ENCODE results near the gene NFKBIA.

Gene NFKBIA

DNA sequence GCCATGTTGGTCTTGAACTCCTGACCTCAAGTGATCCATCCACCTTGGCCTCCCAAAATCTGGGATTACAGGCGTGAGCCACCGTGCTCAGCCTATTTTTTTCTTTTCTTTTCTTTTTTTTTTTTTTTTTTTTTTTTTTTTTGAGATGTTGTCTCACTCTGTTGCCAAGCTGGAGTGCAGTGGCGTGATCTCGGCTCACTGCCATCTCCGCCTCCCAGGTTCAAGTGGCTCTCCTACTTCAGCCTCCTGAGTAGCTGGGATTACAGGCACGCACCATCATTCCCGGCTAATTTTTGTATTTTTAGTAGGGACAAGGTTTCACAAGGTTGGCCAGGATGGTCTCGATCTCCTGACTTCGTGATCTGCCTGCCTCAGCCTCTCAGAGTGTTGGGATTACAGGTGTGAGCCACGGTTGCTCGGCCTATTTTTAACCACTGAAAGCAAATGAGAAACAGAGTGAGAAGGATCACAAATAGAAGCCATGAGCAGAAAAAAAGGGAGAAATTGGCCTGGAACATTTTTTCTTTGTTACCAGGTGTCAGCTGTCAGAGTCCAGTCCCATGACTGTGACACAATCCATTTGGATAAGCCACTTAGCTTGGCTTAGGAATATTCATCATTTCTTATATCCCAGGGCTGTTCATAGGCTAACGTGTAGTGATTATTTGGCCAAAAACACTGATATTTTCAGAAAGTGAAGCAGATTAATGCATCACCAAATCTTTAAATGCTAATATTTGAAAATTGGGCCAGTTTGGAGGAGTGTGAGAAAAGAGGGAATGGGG, 7.9 kb upstream of the NFKBIA start:
- DNase-seq = no peak
- intact Hi-C loops (cut with DNase I) = loop anchor here (5.0 kb wide), 1 partner anchor 430 kb away; the partner anchor contains the start of gene SRP54

- DNase-seq = no peak
- intact Hi-C loops (cut with DNase I) = loop anchor here (5.0 kb wide), 1 partner anchor 429 kb away; the partner anchor contains the start of gene SRP54
Observed at GRCh38 chr14:35410858-35411257, 6.3 kb upstream of the NFKBIA start.

GRCh38 chr14:35409595-35409994, 5.0 kb upstream of the NFKBIA start:
- no peak for DNase-seq
- intact Hi-C loops (cut with DNase I) = loop anchor here (5.0 to 10.0 kb wide), 5 partner anchors 185 to 415 kb away; partner anchors contain the start of genes BRMS1L, FAM177A1, PPP2R3C and PRORP

DNA sequence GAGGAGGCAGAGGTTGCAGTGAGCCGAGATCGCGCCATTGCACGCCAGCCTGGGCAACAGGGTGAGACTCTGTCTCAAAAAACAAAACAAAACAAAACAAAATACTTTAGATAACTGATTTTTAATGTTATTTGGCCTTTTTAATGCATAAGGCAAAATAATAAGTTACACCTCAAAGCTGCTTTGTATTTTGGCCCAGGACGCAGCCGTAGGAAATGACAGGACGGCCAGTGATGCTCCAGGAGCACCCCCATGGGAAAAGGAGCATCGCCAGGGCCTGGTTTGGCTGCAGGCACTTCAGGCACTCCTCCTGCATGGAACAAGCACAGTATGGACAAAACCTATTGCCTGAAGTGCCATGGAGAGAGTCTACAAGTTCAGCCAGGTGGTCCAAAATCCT, 3.5 kb upstream of the NFKBIA start:
- DNase-seq = peak in 1 of 42 donors; percentile 25
- intact Hi-C loops (cut with DNase I) = loop anchor here (5.0 to 10.0 kb wide), 5 partner anchors 183 to 417 kb away; partner anchors contain the start of genes BRMS1L, FAM177A1, PPP2R3C and PRORP

- intact Hi-C loops (cut with DNase I) = loop anchor here (5.0 to 10.0 kb wide), 5 partner anchors 182 to 418 kb away; partner anchors contain the start of genes BRMS1L, FAM177A1, PPP2R3C and PRORP
- no peak for DNase-seq
Observed at GRCh38 chr14:35407306-35407630, 2.7 kb upstream of the NFKBIA start.

GRCh38 chr14:35406506-35407305, 2.2 kb upstream of the NFKBIA start:
- intact Hi-C loops (cut with DNase I) = loop anchor here (5.0 to 10.0 kb wide), 5 partner anchors 182 to 418 kb away; partner anchors contain the start of genes BRMS1L, FAM177A1, PPP2R3C and PRORP
- DNase-seq = peak in 13 of 42 donors; percentile 38 to 75 (median 46)

- DNase-seq = no peak
- intact Hi-C loops (cut with DNase I) = loop anchor here (5.0 to 10.0 kb wide), 5 partner anchors 181 to 419 kb away; partner anchors contain the start of genes BRMS1L, FAM177A1, PPP2R3C and PRORP
Observed at GRCh38 chr14:35406090-35406489, 1.5 kb upstream of the NFKBIA start.

- DNase-seq = peak in 28 of 42 donors; percentile 18 to 75 (median 39)
- intact Hi-C loops (cut with DNase I) = loop anchor here (2.0 to 10.0 kb wide), 6 partner anchors 113 to 419 kb away; partner anchors contain the start of genes BRMS1L, FAM177A1, PPP2R3C and PRORP
Observed at GRCh38 chr14:35405304-35405996, 901 bp upstream of the NFKBIA start.

GRCh38 chr14:35403603-35404448, 723 bp downstream of the NFKBIA start:
- intact Hi-C loops (cut with DNase I) = loop anchor here (2.0 to 10.0 kb wide), 4 partner anchors 63 to 421 kb away; partner anchors contain the start of genes BRMS1L and PSMA6
- DNase-seq = peak; percentile 79 to 97 (median 93)

DNA sequence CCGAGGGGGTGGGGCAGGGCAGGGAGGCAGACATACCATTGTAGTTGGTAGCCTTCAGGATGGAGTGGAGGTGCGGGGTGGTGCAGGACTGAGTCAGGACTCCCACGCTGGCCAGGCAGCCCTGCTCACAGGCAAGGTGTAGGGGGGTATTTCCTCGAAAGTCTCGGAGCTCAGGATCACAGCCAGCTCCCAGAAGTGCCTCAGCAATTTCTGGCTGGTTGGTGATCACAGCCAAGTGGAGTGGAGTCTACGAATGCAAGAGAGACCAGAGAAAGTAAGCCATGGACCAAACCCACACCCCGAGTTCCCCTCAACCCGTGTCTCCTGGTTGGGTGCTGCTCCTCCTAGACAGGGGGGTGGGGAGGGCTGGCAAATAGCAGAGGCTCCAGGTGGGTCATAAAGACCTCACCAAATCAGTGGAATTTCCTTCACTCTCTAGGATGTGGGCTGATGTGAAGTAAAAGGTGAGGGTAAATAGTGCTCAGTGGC, 1.4 kb downstream of the NFKBIA start:
- peak in 9 of 42 donors; percentile 13 to 57 (median 23) for DNase-seq

GRCh38 chr14:35402323-35403113, 2.0 kb downstream of the NFKBIA start:
- DNase-seq = no peak
- intact Hi-C loops (cut with DNase I) = loop anchor here (2.0 to 10.0 kb wide), 3 partner anchors 62 to 422 kb away; partner anchors contain the start of gene BRMS1L

More for the DNA sequence above, 1.4 kb downstream of the NFKBIA start:
- intact Hi-C loops (cut with DNase I) = loop anchor here (2.0 to 10.0 kb wide), 3 partner anchors 62 to 422 kb away; partner anchors contain the start of gene BRMS1L

- intact Hi-C loops (cut with DNase I) = loop anchor here (2.0 to 10.0 kb wide), 3 partner anchors 61 to 423 kb away; partner anchors contain the start of gene BRMS1L
- DNase-seq = no peak
Observed at GRCh38 chr14:35401422-35402265, 2.9 kb downstream of the NFKBIA start.

DNA sequence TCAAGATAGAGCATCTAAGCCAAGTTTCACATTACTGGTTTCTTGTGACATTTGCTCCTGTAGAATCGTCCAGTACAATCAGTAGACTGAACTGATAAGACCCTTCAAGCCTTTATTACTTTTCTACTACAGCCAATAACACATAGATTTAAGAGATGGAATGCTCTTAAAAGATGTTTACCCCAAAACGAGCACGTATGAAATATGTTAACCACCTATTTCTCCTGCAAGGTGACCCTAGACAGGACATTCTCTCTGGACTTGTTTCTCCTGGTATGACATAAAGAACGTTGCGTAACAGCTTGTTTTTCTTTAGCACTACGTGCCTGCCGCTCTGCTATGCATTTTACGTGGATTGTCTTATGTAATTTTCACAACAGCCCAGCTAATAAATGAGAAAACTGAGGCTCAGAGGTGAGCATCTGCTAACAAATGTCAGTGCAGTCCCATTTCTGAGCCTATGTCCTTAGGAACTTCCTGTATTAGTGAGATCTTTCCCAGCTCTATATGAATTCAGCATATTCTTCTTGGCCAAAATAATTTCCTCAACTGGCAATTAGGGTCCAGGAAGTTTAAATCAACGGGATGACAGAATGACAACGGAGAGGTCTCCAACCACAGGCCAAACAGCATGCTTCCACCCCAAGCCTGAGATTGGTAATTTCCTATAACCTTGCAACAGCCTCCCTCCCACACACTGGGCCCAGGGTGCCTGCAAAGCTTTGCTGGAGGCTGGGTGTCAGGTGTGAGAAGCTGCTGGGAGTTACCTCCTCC, 3.7 kb downstream of the NFKBIA start:
- intact Hi-C loops (cut with DNase I) = loop anchor here (10.0 kb wide), 2 partner anchors 176 to 424 kb away; partner anchors contain the start of gene BRMS1L

DNA sequence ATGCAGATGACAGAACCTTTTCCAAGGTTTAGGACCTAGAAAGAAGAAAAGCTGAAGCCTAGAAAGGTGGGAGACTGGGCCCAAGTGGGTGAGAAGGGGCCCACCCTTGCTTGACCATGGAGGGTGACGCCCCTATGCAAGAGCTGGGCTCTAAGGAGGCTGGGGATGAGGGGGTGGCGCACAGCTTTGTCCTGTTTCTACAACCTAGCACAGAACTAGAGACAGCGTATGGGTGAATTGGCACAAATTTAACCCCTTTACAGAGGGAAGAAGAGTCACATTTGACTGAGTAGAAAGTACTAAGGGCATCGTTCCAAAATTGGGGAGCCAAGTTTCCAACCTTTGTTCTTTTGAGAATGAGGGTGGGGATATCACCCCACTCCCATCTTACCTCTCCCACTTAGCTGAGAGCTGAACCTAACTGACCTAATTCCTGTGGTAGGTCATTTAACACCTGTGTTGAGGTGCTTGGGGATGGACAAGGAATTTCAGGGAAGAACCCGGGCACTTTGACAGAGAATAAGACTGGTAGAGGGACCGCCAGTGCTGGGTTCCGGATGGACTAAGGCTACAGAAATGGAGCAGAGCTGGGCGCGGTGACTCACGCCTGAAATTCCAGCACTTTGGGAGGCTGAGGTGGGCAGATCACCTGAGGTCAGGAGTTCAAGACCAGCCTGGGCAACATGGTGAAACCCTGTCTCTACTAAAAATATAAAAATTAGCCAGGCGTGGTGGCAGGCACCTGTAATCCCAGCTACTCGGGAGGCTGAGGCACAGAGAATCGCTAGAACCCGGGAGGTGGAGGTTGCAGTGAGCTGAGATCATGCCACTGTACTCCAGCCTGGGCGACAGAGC, 5.2 kb downstream of the NFKBIA start:
- intact Hi-C loops (cut with DNase I) = no loop called here
- DNase-seq = no peak

More for the DNA sequence above, 3.7 kb downstream of the NFKBIA start:
- peak in 40 of 42 donors; percentile 22 to 88 (median 64) for DNase-seq

Data from head of caudate nucleus (tissue), 42 donors.